SKM-1 treated with dmso at 0.1 percent for 144 hours (cell line): Measurements from ENCODE around the gene RPTOR.

ENCODE experiments used
- DNase-seq: peaks from one replicate; lab custom pipeline; 2025; ENCODE audit not compliant: unreplicated experiment; lab: John Stamatoyannopoulos, UW

Gene RPTOR

DNA sequence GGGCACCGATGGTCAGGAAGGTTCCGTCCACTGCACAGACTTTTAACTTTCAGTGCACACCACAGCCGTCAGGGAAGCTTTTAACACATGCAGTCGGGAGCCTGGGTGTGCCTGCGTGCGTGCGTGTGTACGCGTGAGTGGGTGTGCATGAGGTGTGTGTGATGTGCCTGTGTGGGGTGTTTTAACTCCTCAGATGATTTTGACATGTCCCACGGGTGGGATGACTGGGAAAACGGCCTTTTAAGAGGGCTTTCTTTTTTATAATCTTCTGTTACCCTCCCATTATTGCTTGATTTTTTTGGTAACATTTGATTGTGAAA, 294.3 kb downstream of the RPTOR start:
- DNase-seq, result no peak

DNA sequence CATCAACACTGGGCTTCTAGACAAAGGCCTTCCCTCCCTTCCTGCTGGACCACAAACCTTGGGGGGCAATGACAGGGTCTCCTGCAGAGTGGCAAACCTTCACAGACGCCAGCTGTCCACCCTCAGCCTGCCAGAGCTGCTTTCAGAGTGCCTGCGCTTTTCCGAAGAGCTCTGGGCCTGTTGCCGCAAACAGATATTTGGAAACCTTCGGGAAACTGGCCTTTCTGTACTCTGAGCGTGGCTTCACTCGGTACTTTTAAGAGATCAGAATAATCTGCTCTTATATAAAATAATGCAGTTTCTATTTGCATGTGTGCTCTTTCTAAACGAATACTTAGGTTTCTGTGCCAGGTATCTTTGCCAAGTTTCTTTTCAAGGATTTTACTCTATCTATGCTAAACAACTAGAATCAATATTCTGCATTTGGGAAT, 294.9 kb downstream of the RPTOR start:
- DNase-seq, result no peak

DNA sequence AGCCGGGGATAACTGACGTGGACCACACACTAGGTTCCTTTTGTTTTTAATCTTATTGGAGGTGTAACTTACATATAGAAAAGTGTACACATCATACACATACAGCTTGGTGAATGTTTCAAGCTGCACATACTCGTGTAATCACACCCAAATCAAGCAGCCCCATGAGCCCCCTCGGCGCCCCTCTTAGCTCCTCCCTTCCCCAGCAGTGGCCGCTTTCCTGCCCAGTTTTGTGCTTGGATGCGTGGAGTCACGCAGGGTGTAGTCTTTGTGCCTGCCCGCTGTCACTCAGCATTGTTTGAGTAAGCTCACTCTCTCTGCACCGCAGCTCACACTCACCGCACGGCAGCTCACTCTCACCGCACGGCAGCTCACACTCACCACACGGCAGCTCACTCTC, 295.3 kb downstream of the RPTOR start:
- no peak for DNase-seq

DNA sequence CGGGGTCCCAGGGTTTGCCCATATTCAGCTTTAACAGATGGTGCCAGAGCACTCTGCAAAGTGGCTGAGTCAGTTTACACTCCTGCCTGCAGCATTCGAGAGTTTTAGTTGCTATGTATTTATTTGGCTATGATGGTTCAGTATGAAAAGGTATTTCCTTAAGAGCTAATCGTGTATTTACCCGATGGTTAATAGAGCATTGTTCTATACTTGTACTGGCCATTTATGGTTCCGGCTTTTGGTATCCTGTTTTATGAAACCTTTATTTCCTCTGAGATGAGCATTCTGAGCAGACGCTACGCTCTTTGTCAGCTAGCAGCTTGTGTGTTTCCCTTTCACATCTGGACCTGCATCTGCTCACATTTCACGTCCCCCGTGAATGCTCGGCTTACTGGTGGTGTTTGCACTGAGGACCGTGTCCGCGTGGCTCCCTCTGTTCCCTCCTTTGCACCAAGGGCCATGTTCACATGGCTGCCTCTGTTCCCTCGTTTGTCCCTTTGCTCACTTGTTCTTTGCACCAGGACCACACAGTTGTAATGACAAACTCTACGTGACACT, 297.9 kb downstream of the RPTOR start:
- DNase-seq, result no peak

DNA sequence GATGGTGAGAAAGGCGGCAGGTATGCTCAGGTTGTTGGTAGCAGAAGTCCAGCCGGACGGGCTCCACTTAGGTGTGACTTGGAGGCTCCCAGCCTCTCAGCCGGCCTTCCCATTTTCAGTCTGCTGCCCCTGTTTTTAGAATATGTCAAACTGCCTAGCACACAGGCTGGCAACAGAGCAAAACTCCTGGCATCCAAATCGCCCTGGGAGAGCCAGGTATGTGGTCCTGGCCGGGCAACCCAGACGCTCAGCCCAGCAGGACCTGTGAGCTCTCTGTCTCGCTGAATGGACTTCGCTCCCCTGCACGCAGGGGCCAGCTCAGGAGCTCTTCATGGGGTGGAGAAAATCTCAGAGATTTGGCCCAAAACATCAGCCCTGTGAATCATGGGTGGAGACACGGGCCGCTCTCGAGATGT, 299.1 kb downstream of the RPTOR start:
- DNase-seq, result no peak

DNA sequence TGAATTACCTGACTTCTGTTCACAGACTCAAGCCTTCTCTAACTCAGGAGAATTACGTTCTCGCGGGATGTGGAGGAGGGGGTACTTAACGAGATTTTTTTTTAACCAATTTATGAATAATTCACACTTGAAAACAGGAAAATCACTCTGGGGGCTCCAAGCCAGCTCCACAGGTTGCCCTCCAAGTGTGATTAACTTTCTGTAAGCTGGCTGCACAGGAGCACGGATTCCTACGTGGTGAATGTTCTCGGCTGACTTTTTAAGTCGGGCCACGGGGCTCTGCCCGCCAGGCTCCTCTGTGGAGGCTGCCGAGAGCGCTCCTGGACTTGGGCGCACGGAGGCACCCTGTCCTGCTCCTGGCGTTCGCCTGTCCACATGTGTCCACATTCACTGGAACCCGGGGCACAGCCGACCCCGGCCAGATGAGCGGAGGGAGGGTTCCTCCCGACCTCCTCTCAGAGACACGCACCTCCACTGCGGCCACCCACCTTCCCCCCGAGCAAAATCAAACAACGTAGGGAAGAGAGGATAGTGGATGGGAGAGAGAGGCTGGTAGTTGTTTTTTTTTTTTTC, 299.9 kb downstream of the RPTOR start:
- DNase-seq, result no peak

DNA sequence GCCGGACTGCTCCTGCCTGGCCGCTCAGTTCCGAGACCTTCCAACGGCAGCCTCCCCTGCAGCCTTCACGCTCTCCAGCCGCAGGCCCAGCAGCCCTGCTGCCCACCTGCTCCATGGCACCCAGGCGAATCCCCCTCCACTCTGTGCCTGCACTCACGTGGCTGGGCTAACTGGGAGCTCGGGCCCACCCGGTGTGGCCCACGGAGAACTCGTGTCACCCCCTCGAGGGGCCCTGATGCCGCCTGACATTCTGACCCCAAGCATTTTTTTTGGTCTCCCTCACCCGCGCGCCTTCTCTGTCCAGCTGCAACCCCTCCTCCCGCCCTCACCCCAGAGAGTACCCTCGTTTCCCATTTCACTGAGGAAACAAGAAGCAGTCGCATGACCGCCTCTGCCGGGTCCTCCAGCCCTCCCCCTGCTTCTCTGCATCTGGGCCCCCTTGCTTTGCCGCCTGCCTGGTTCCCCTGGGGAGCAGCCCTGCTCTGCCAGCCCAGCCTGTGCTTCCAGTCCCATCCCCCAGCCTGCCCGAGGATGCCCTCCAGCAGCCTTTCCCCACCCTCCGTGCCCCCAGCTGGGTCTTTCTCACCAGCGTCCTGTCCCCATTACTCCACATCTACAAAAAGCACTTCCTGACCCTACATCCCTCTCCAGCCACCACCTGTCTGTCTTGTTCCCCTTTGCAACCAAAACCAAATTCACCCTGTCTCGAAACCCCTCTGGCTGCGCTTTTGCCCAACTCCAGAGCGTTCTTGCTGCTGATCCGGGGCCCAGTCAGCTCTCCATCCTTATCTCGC, 300.6 kb downstream of the RPTOR start:
- DNase-seq, result no peak

DNA sequence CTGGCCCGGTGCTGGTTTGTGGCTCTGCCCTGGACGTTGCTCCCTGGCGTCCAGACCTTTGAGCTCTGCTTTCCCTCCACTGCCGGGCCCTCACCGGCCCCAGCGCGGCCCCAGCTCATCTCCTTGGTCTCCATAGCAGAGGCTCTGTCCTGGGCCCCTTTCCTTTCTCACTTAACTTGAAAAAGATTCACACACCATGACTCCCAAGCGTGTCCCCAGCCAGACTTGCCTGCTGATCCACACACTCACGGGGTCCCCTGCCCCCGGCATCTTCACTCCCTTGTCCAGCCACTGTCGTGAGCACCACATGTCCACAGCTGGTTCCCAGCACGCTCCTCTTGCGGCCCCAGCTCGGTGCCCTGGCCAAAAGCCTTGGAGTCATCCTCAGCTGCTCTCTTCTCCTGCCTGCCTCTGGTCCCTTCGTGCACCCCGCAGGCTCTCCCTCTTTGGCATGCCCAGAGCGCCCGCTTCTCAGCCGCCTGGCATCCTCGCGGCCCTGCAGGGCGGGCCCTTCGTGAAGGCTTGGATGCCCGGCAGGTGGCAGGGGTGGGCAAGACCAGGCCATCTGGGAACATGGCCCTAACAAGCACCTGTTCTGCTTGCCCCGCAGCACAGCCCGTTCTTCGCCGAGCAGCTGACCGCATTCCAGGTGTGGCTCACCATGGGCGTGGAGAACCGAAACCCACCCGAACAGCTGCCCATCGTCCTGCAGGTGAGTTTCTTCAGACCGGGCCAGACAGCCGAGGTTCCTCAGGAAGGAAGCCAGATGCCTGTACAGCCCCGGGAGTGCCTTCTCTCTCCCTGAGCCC, 301.4 kb downstream of the RPTOR start:
- no peak for DNase-seq

DNA sequence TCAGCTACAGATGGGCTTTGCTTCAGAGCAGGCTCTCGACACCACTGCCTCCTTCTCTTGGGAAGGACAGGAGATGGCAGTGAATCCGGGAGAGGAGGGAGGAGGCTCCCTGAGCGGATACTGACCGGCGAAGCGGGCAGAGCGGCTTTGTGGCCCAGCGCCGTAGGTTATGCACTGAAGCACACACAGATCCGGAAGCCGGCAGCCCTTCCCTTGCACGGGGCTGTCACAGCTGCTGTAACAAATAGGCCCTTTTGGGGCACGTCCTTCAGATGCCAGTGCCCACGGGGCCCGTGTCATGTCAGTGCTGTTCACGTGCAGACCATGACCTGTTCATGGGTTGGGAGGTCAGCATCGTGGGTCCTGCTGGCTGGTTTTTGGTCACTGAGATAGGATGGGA, 302.3 kb downstream of the RPTOR start:
- DNase-seq, result no peak

DNA sequence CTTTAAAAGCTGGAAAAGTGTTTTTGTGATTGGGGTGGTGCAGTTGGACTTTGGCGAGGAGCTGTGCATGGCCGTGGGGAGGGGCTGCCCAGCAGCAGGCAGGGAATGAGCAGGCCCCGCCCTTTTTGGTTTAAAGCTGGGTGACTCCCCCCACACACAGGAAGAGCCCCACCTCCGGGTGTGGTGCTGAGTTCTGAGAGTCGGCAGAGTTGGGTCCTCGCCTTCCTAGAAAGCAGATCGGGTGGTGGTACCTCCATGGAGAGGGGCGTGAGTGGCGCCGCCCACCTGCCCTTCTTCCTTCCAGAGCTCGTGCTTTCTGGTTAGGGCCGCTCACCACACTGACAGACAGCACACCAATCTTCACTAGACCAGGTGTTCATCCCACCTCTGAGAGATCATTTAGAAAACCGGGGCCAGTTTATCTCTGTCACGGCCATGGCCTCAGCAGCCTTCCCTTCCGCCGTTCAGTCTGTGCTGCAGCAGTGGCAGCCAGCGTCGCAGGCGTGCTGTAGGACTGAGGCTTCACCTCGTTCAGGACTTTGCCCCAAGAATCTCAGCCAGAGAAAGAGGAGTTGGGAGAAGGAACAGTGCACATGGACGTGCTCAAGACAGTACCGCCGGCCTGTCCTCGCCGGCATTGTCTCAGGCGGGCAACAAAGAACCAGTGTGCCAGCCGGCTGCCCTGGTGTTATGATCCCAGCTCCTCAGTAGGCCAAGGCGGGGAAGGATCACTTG, 303.0 kb downstream of the RPTOR start:
- DNase-seq, result no peak

DNA sequence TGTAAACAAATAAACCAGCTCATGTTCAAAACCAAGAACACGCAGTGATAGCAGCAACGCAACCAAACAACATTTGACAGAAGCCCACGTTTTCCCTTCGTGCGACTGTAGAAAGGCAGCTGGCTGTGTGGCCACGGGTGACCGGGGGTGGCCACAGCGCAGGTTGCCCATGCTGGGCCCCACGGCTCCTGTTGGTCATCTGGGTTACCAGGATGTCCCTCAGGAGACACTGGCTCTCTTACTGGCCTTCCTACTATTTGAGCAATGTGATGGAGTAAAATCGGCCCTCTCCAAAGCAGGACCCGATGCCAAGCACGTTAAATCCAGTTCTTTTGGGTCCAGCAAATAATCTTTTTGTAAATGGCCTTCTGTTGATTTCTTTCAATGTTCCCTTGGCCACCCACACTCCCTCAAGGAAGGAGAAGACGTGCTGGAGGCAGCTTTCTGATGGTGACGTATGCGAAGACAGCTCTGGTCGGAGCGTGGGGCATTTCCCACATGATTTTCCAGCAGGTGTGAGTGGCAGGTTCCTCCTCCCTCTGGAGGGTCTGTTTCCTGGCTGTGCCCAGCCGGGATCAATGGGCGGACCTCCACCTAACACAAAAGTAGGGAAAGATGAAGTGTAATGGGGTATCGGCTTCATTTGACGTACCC, 303.9 kb downstream of the RPTOR start:
- DNase-seq, result no peak

DNA sequence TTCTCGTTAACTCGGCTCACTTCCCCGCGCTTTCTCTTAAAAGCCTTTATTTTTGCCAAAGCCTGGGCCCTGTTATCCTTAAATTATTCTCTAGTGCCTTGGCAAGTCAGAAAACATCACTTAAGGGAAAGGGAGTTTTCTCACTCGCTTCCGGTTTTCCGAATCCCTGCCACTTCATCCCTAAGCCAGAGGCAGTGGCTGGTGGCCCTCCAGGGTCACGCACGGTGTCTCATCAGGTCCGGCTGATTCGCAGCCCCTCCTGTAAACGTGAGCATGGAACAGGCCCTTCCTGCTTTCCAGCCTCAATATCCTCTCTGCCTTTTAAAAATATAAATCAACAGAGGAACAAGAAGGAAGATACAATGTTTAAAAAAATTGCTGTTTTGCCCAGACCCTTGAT, 304.5 kb downstream of the RPTOR start:
- no peak for DNase-seq

DNA sequence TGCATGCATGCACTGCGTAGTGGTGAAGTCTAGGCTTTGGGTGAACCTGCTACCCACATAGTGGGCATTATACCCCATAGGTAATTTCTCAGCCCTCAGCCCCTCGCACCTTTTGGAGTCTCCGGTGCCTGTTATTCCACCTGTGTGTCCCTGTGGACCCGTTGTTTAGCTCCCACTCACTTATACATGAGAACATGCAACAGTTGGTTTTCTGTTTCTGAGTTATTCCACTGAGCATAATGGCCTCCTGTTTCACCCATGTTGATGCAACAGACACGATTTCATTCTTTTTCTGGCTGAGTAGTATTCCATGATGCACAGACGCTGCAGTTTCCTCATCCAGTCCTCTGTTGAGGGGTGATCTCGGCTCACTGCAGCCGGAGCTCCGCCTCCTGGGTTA, 305.5 kb downstream of the RPTOR start:
- no peak for DNase-seq

DNA sequence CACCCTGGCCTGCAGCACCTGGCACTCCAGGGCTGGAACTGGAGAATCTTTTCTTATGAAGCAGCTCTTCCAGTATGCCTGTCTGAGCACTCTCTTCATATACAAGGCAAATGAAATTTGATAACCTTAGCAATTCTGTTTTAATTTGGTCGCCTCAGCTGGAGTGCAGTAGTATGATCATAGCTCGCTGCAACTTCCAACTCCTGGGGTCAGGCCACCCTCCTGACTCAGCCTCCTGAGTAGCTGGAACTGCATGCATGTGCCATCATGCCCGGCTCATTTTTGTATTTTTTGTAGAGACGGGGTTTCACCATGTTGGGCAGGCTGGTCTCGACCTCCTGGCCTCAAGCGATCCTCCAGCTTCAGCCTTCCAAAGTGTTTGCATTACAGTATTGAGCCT, 306.2 kb downstream of the RPTOR start:
- no peak for DNase-seq

DNA sequence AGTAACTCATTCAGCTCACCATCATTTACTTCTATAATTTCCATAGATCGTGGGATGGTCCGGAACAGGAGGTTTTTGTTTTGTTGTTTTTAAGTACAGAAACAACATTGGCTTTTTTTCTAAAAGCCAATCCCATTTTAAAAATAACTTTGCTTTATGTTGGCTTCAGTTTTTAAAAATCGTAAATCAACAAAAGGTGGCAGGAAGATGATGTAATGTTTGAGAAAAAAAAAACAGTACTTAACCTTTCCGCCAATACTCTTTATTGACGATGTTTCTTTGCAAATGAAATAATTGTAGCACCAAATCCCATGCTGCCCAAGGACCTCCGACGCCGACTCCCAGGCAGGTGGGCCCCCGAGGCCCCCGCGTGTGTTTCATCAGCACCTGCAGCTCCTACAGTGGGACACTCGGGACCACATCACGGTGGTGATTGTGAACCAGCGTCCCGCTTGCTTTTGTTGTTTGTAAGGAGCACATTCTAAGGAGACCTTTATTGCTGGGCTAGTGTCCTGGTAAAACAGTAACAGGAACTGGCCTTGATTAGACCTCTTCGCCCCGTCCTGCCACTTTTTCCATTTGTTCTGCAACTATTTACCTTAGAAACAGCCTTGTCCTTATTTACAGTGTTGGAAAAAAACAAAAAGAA, 306.8 kb downstream of the RPTOR start:
- DNase-seq, result no peak

DNA sequence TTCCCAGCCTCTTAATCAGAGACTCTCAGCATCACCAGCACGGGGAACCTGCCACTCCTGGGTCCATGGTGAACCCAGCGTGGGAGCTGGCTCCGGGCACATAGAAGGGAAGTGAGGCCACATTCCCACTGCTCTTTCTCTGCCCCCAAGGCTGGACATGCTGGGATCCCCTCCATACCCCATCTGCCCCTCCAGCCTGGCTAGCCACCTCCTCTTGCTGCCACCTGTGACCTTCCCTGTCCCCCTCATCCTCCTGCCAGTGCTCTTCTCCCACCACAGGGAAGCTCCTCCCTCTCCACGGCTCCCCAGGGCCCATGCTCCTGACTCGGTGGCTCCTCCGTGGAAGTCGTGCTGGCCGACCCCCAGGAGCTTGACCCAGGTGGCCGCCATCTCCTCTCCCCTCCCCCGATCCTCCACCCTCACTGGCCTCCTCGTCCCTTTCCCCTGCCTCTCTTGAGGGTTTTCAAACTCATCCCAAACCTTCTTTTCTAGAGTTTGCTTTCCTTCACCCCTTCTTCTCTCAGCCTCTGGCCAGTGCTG, 307.9 kb downstream of the RPTOR start:
- no peak for DNase-seq

DNA sequence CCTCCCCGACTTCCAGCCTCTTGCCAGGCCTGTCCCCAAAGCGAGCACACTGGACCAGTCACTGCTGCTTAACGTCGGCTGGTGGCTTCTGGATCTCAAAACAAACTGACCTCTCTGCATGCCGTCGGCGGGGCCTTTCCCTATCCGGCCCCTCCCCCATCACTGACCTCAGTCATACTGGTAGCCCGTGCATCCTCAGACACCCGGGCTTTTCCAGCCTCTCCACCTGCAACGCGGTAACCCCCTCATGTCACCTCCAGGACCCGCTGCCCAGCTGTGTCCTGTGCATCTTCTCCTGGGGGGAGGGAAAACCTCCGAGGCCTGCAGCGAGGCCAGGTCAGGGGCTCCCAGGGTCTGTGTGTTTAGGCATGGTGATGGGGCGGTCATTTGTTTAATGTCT, 308.4 kb downstream of the RPTOR start:
- DNase-seq, result no peak

DNA sequence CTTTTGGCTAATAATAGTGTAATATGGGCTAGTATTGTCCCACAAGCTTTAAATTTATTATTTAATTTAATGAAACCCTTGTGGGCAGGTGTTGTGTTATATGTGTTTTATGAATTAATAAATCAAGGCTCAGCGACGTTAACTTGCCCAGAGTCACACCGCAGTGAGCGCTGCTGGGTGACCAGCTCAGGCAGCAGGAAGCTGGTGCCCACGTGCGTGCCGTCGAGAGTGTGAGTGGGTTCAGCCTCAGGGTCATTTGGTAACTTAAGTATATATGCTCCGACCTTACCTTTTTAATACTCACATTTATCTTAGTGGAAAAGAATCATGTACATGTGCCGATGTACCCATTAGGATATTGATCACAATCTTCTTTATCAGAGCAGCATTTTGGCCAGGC, 309.6 kb downstream of the RPTOR start:
- no peak for DNase-seq

DNA sequence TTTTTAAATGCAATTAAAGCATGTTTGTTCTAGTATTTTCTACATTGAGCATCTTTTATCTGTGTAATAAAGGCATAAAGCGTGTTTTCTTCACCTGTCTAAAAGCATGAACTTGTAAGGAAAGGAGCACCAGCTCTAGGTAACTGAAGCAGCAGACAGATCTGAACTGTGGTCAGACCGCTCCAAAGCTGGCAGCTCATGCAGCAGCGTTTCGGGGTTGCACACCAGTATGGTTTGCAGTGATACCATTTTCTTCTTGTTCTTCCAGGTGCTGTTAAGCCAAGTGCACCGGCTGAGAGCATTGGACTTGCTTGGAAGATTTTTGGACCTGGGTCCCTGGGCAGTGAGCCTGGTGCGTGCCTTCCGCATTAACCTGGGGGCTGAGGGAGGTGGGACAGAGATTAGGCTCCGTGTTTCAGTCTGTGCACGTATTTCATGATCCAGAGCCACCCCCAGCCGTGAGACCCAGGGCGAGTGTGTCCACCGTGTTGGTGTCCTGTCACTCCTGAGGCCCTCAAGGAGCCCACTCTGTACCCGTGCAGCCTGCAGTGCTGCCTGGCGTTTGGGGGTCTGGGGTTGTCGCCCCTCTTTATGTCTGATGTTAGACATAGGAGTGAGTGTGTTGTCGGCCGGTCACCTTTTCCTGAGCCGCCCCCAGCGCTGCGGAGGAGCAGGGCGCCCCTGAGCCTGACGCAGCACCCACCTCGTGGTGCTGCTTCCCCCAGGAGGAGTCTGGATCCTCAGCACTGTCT, 310.7 kb downstream of the RPTOR start:
- no peak for DNase-seq
